ENCODE data around the gene METAP1D.
"Not testable (repeated sequence)": the region's sequence is repeated elsewhere in the genome, so short reads cannot be mapped to it uniquely, and the experiment has no call there.

GRCh38 chr2:172060118-172060517, 60.4 kb downstream of the METAP1D start:
- TF ChIP-seq FOXP4 (CRISPR knock-in tag; IDR thresholded peaks at IDR 0.05); CTCF (IDR thresholded peaks at IDR 0.05); ERG (CRISPR knock-in tag; IDR thresholded peaks at IDR 0.05); AFF4 (CRISPR knock-in tag; IDR thresholded peaks at IDR 0.05; ENCODE audit: borderline replicate concordance); PREB (CRISPR knock-in tag; IDR thresholded peaks at IDR 0.05; ENCODE audit: borderline replicate concordance); FOXJ3 (CRISPR knock-in tag; IDR thresholded peaks at IDR 0.05; ENCODE audit: borderline replicate concordance); NR3C1 (CRISPR knock-in tag; conservative IDR thresholded peaks at IDR 0.05; ENCODE audit: low read depth): not testable (repeated sequence)
- TF ChIP-seq ZNF121 (CRISPR knock-in tag; IDR thresholded peaks at IDR 0.05): 0 out of 2 replicates have a peak, but pooled peaks have one; percentile 28

All from WTC11 (cell line).